Uterus (tissue), 2 donors: ENCODE data around the gene WDR4.

Experiments
- POLR2A ChIP-seq, 2 donors: fragments of 450-650 bp; IDR thresholded peaks; one replicate each; pipeline ENCODE4 v1.6.1; 2016; ENCODE audit warnings: antibody characterized with exemption in 2 of 2, mild to moderate bottlenecking in 1 of 2, moderate library complexity in 1 of 2
- TF ChIP-seq, protein P1 (sequence below), 4 experiments: fragments of 200-600 bp in 2 of 4; fragments of 450-650 bp in 2 of 4; sonication (generic) in 2 of 4; IDR thresholded peaks; one replicate each; pipeline ENCODE4 v1.5.1; 2016 to 2019; ENCODE audit warnings: antibody characterized with exemption in 4 of 4, mild to moderate bottlenecking in 2 of 4, moderate library complexity in 1 of 4

GRCh38 chr21:42829417-42829816 is 49.9 kb downstream of the WDR4 start:
- TF ChIP-seq, protein P1, sequence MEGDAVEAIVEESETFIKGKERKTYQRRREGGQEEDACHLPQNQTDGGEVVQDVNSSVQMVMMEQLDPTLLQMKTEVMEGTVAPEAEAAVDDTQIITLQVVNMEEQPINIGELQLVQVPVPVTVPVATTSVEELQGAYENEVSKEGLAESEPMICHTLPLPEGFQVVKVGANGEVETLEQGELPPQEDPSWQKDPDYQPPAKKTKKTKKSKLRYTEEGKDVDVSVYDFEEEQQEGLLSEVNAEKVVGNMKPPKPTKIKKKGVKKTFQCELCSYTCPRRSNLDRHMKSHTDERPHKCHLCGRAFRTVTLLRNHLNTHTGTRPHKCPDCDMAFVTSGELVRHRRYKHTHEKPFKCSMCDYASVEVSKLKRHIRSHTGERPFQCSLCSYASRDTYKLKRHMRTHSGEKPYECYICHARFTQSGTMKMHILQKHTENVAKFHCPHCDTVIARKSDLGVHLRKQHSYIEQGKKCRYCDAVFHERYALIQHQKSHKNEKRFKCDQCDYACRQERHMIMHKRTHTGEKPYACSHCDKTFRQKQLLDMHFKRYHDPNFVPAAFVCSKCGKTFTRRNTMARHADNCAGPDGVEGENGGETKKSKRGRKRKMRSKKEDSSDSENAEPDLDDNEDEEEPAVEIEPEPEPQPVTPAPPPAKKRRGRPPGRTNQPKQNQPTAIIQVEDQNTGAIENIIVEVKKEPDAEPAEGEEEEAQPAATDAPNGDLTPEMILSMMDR (IDR thresholded peaks at IDR 0.05) = no peak
- no peak for TF ChIP-seq POLR2A (IDR thresholded peaks at IDR 0.05)
